Measurements from ENCODE around the gene SPAG7. TPM values are rescaled to one million over a fixed set of nuclear protein-coding genes. Genes with fewer than 3 reads are reported as not detected.

Gene SPAG7
- total and polyA plus RNA-seq, 2 of the 8 experiments (the other 6 are each of a cell fraction or from before 2014, with no cell fraction given), result 74.2 to 81.9 TPM

DNA sequence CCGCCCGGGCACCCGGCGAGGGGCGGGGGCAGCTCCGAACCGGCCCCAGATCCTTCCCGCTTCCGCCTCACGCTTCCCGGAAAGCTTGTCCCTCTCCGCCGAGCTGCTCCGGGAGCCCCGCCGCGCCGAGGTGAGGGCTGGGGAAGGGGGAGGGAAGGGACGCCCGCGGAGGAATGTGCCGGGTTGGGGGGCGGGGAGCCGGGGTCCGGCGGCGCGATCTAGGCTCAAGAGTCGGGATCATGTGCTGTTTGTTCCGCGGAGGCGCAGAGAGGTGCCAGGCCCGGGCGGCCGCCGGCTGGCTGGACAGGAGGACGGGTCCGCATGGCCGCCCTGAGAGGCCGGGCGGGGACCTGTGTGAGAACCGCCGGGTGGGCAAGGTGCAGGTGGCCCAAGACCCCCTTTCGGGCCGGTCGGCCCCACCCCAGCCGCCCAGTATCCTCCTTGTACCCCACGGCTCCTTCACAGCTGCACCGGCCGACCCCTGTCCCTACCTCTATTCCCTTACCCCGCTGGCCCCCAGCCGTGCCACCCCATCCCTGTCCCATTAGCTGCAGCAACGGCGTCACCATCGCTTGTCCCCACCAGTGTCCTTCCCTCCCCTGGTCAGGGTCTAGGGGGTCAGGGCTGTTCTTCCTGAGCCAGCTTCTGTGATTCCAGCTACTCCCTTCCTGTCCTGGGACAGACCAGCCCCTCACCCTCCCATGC is 30.6 kb upstream of the SPAG7 start:
- H2BK15ac ChIP-seq (ENCODE audit: low read length), result peak overlapping the region; percentile 88; the same call in 1 of the 2 replicates
- H3K4ac ChIP-seq (replicated peaks; ENCODE audit: insufficient read length, low read depth, low read length), result peak overlapping the region; percentile 96
- H3K9me3 ChIP-seq (ENCODE audit: insufficient read depth in 2 of 2, low read depth in 1 of 2, low read length in 1 of 2), result no peaks in the 10 kb centered on the region
- peaks cover 4 to 17% (median 8%) of the 10 kb centered on the region in 4 experiments for H3K4me1 ChIP-seq (replicated peaks in 1 of 4; ENCODE audit: control insufficient read depth in 3 of 4, insufficient read depth in 4 of 4, low read length in 3 of 4)
- peak overlapping the region; percentile 75 for H4K91ac ChIP-seq (replicated peaks; ENCODE audit: insufficient read length, low read length)
- peaks cover 0 to 19% of the 10 kb centered on the region in 2 experiments; a peak in 2 of 4 replicates for H3K79me2 ChIP-seq (ENCODE audit: control insufficient read depth in 1 of 2, insufficient read depth in 2 of 2, low read length in 2 of 2)
- ChIA-PET POLR2A (ENCODE audit: partially characterized antibody) (interaction anchor here (0.5 to 4.7 kb wide), 13 partner anchors 10 to 104 kb away, joined by 3 to 36 read pairs (median 4); partner anchors contain the start of genes CAMTA2, PFN1, RNF167 and SLC25A11), CTCF (ENCODE audit: partially characterized antibody) (interaction anchor here (0.8 to 2.2 kb wide), 6 partner anchors 11 to 89 kb away, joined by 3 to 13 read pairs (median 3); partner anchors contain the start of gene CAMTA2)
- H3K4me3 ChIP-seq (ENCODE audit: extremely low read depth in 1 of 4, insufficient read depth in 2 of 4, low read depth in 3 of 4, low read length in 4 of 4), result peak overlapping the region; percentile 75 to 80 (median 78)
- no peak overlapping the region for H2BK12ac ChIP-seq (ENCODE audit: low read depth, low read length)
- H2BK5ac ChIP-seq (ENCODE audit: low read depth, low read length), result 0 out of 2 replicates have a peak overlapping the region, but pooled peaks have one; percentile 78
- H4K8ac ChIP-seq (ENCODE audit: extremely low read depth, insufficient read depth, low read length), result peak overlapping the region; percentile 22; the same call in 1 of the 2 replicates
- H3K23ac ChIP-seq (ENCODE audit: insufficient read length), result no peak overlapping the region
- no peak overlapping the region for H2AFZ ChIP-seq (ENCODE audit: low read length)
- H3K36me3 ChIP-seq (ENCODE audit: control insufficient read depth in 2 of 4, insufficient read depth in 4 of 4, low read length in 3 of 4), result peaks cover 11 to 22% (median 15%) of the 10 kb centered on the region in 4 experiments; a peak in 7 of 8 replicates
- peak overlapping the region; percentile 50 for H3K14ac ChIP-seq (ENCODE audit: insufficient read length)
- no peak overlapping the region for H4K5ac ChIP-seq (ENCODE audit: insufficient read length, low read depth, low read length)
- H2BK120ac ChIP-seq (replicated peaks; ENCODE audit: low read depth, low read length), result no peak overlapping the region
- peak overlapping the region; percentile 97 to 100 for H3K4me2 ChIP-seq (ENCODE audit: insufficient read depth in 1 of 2, low read depth in 2 of 2, low read length in 2 of 2)
- H3K79me1 ChIP-seq (ENCODE audit: low read depth, low read length), result peaks cover 11% of the 10 kb centered on the region
- peak overlapping the region; percentile 28 for H3K56ac ChIP-seq (replicated peaks; ENCODE audit: insufficient read length, low read depth, low read length)
- peaks cover 2 to 12% of the 10 kb centered on the region in 2 experiments for H4K20me1 ChIP-seq (replicated peaks in 1 of 2; ENCODE audit: control insufficient read depth in 1 of 2, insufficient read depth in 2 of 2, low read length in 2 of 2)
- FAIRE-seq (no peak), DNase-seq (ENCODE audit: low read depth in 1 of 2, low spot score in 2 of 2) (peak in 1 of 2 experiments; percentile 85)
- H3K27ac ChIP-seq (ENCODE audit: low read depth, low read length), result no peak overlapping the region
- peaks cover 11% of the 10 kb centered on the region for H3K23me2 ChIP-seq (ENCODE audit: low read depth, low read length)
- peak overlapping the region; percentile 55 for H3K18ac ChIP-seq (ENCODE audit: extremely low read depth, low read length)
- H3K9ac ChIP-seq (replicated peaks in 1 of 4; ENCODE audit: extremely low read depth in 1 of 4, low read depth in 3 of 4, low read length in 3 of 4), result peak overlapping the region; percentile 51 to 79 (median 68); a peak in 6 of 7 replicates
- peaks cover 0 to 13% (median 1%) of the 10 kb centered on the region in 4 experiments; a peak in 4 of 7 replicates for H3K27me3 ChIP-seq (replicated peaks in 1 of 4; ENCODE audit: control insufficient read depth in 3 of 4, extremely low read depth in 1 of 4, insufficient read depth in 3 of 4, low read length in 3 of 4)
- H2BK20ac ChIP-seq (ENCODE audit: low read length), result no peak overlapping the region
- H2AK5ac ChIP-seq (ENCODE audit: low read depth, low read length), result peak overlapping the region; percentile 65; the same call in 1 of the 2 replicates
- 0% methylated on average over 20 of the region's 55 CpGs; no CpG with 5 or more reads in 1 of the 2 experiments for WGBS, 2 experiments (ENCODE audit: extremely low coverage in 1 of 2, insufficient coverage in 1 of 2, insufficient read length in 1 of 2, insufficient replicate concordance in 2 of 2, low coverage in 1 of 2, low lambda C conversion rate in 2 of 2, missing lambda C conversion rate in 1 of 2)
- TF ChIP-seq KDM4A (IDR thresholded peaks at IDR 0.05; ENCODE audit: low read depth, low read length, severe bottlenecking) (peak; percentile 5), SAP30 (IDR thresholded peaks at IDR 0.05; ENCODE audit: insufficient read depth, insufficient replicate concordance, low read length) (peak; percentile 32), SP4 (IDR thresholded peaks at IDR 0.05; ENCODE audit: low read length) (no peak), TEAD4 (IDR thresholded peaks at IDR 0.05; ENCODE audit: low read depth, low read length) (peak; percentile 65; the same call in 1 of the 2 replicates), PHF8 (conservative IDR thresholded peaks at IDR 0.05; ENCODE audit: low read depth, low read length) (peak; percentile 23; the same call in 1 of the 2 replicates), TAF1 (IDR thresholded peaks at IDR 0.05; ENCODE audit: low read depth, low read length) (0 out of 2 replicates have a peak, but pooled peaks have one; percentile 12), RAD21 (IDR thresholded peaks at IDR 0.05 in 1 of 2, conservative IDR thresholded peaks at IDR 0.05 in 1 of 2; ENCODE audit: low read depth in 2 of 2, low read length in 2 of 2) (no peak), SIN3A (conservative IDR thresholded peaks at IDR 0.05 in 1 of 2, IDR thresholded peaks at IDR 0.05 in 1 of 2; ENCODE audit: low read depth in 1 of 2, low read length in 2 of 2) (peak in 1 of 2 experiments; percentile 47; a peak in 1 of 4 replicates), HDAC2 (IDR thresholded peaks at IDR 0.05; ENCODE audit: borderline replicate concordance in 1 of 2, low read depth in 2 of 2, low read length in 2 of 2) (0 out of 4 replicates have a peak, but pooled peaks of 1 of the 2 experiments have one; percentile 12)
